Liver (tissue), 9 donors: ENCODE measurements around the gene WDR37. TPM values are rescaled to one million over a fixed set of nuclear protein-coding genes. Genes with fewer than 3 reads are reported as not detected.

Experiments
- DNase-seq: peaks from one replicate; pipeline ENCODE4 v3.0.0-alpha.2; 2017; ENCODE audit warnings: low spot score
- H3K27ac ChIP-seq, 2 donors: one replicate each; pipeline ENCODE4 v1.7.0; 2013; ENCODE audit warnings: inconsistent platforms in 2 of 2, low read length in 2 of 2, control low read depth in 1 of 2, low read depth in 1 of 2, mild to moderate bottlenecking in 1 of 2
- H3K27me3 ChIP-seq, 4 donors: one replicate each; pipeline versions ENCODE4 v1.6.1 to v1.7.0; 2013; ENCODE audit warnings: low read length in 3 of 4, inconsistent platforms in 1 of 4, mild to moderate bottlenecking in 1 of 4, moderate library complexity in 1 of 4; ENCODE audit not compliant: control insufficient read depth in 4 of 4, insufficient read depth in 4 of 4
- H3K36me3 ChIP-seq, 4 donors: one replicate each; pipeline versions ENCODE4 v1.6.1 to v1.7.0; 2013; ENCODE audit warnings: low read length in 3 of 4, mild to moderate bottlenecking in 3 of 4, low read depth in 1 of 4, moderate library complexity in 1 of 4; ENCODE audit not compliant: control insufficient read depth in 4 of 4, insufficient read depth in 3 of 4
- H3K4me1 ChIP-seq, 4 donors: one replicate each; pipeline versions ENCODE4 v1.6.1 to v1.7.0; 2013; ENCODE audit warnings: low read length in 3 of 4, mild to moderate bottlenecking in 3 of 4, moderate library complexity in 1 of 4; ENCODE audit not compliant: control insufficient read depth in 4 of 4, insufficient read depth in 4 of 4
- H3K4me3 ChIP-seq, 3 donors: one replicate each; pipeline versions ENCODE4 v1.6.1 to v1.7.0; 2013; ENCODE audit warnings: low read length in 3 of 3, control low read depth in 1 of 3, low read depth in 1 of 3, mild to moderate bottlenecking in 1 of 3
- H3K9ac ChIP-seq, 2 donors: one replicate each; pipeline ENCODE4 v1.7.0; 2013; ENCODE audit warnings: low read length in 2 of 2, mild to moderate bottlenecking in 2 of 2, moderate library complexity in 2 of 2, control low read depth in 1 of 2, low read depth in 1 of 2
- H3K9me3 ChIP-seq, 4 donors: one replicate each; pipeline versions ENCODE4 v1.6.1 to v1.7.0; 2013; ENCODE audit warnings: low read length in 3 of 4; ENCODE audit not compliant: control insufficient read depth in 4 of 4
- ATF3 ChIP-seq: IDR thresholded peaks from 2 replicates; pipeline ENCODE4 v1.6.1; 2016; ENCODE audit warnings: antibody characterized with exemption
- EGR1 ChIP-seq, 2 donors: IDR thresholded peaks; 2 replicates each; pipeline ENCODE4 v1.6.1; 2016 to 2018; ENCODE audit warnings: antibody characterized with exemption in 2 of 2, low read depth in 2 of 2
- FOXA1 ChIP-seq: IDR thresholded peaks from 2 replicates; pipeline ENCODE4 v1.6.1; 2016; ENCODE audit warnings: antibody characterized with exemption
- FOXA2 ChIP-seq: IDR thresholded peaks from 2 replicates; pipeline ENCODE4 v1.6.1; 2016; ENCODE audit warnings: antibody characterized with exemption
- HNF4A ChIP-seq, 2 donors: conservative IDR thresholded peaks; 2 replicates each; pipeline ENCODE4 v1.6.1; 2016; ENCODE audit warnings: antibody characterized with exemption in 2 of 2, mild to moderate bottlenecking in 2 of 2
- JUND ChIP-seq, 2 donors: IDR thresholded peaks; 2 replicates each; pipeline ENCODE4 v1.6.1; 2016; ENCODE audit warnings: antibody characterized with exemption in 2 of 2
- MAX ChIP-seq: IDR thresholded peaks from 2 replicates; pipeline ENCODE4 v1.6.1; 2016; ENCODE audit warnings: antibody characterized with exemption
- NR2F2 ChIP-seq: IDR thresholded peaks from 2 replicates; pipeline ENCODE4 v1.6.1; 2016; ENCODE audit warnings: antibody characterized with exemption
- REST ChIP-seq: IDR thresholded peaks from 2 replicates; pipeline ENCODE4 v1.6.1; 2016; ENCODE audit warnings: antibody characterized with exemption, mild to moderate bottlenecking
- RXRA ChIP-seq, 2 donors: IDR thresholded peaks; 2 replicates each; pipeline ENCODE4 v1.6.1; 2017 to 2018; ENCODE audit warnings: antibody characterized with exemption in 2 of 2, mild to moderate bottlenecking in 1 of 2
- SP1 ChIP-seq: IDR thresholded peaks from 2 replicates; pipeline ENCODE4 v1.6.1; 2018; ENCODE audit warnings: antibody characterized with exemption, mild to moderate bottlenecking
- YY1 ChIP-seq: IDR thresholded peaks from 2 replicates; pipeline ENCODE4 v1.6.1; 2016; ENCODE audit warnings: antibody characterized with exemption, mild to moderate bottlenecking
- ZBTB33 ChIP-seq: IDR thresholded peaks from 2 replicates; pipeline ENCODE4 v1.6.1; 2016; ENCODE audit warnings: antibody characterized with exemption
- WGBS: extraction: QIAGEN DNeasy Blood & Tissue Kit; methylation state at CpG from one replicate; pipeline ENCODE4 v1.1.7; 2013; 5-methylcytosine and 5-hydroxymethylcytosine counted together
- polyA plus RNA-seq, 2 donors: library from polyadenylated mRNA; stranded (reverse) in 1 of 2; unstranded in 1 of 2; fragments of 200-250 nt in 1 of 2; fragments of >200 nt in 1 of 2; fragmentation: Nextera tagmentation in 1 of 2; extraction: Ambion mirVana in 1 of 2; gene quantifications; one replicate each; pipeline versions ENCODE4 v1.2.1 to v1.2.3, GENCODE V29; 2013 to 2015
- total RNA-seq, 2 donors: library from RNA; depleted of rRNA; stranded (reverse); fragments of >200 nt; gene quantifications; one replicate each; pipeline ENCODE4 v1.2.3, GENCODE V29; 2014
- TF ChIP-seq, protein P1 (sequence below): fragments of 150-350 bp; IDR thresholded peaks from 2 replicates; pipeline ENCODE4 v1.5.1; 2017; ENCODE audit warnings: improper control_type of control experiment, low read depth, low read length; ENCODE audit not compliant: missing input control
- donor health status: healthy.
- donor health status: healthy.
- donor health status: healthy.
- donor health status: healthy.
- donor health status: healthy.

WDR37 gene
- total and polyA plus RNA-seq, 4 donors: 3.6 to 12.1 (median 5.6) TPM

GRCh38 chr10:1170867-1171180 is 114.6 kb downstream of the WDR37 start (continued):
- TF ChIP-seq ZBTB33: no peak

- TF ChIP-seq REST (no peak), RXRA (IDR thresholded peaks at IDR 0.05) (no peak), NR2F2 (no peak), YY1 (no peak), ATF3 (no peak)
- TF ChIP-seq, protein P1, sequence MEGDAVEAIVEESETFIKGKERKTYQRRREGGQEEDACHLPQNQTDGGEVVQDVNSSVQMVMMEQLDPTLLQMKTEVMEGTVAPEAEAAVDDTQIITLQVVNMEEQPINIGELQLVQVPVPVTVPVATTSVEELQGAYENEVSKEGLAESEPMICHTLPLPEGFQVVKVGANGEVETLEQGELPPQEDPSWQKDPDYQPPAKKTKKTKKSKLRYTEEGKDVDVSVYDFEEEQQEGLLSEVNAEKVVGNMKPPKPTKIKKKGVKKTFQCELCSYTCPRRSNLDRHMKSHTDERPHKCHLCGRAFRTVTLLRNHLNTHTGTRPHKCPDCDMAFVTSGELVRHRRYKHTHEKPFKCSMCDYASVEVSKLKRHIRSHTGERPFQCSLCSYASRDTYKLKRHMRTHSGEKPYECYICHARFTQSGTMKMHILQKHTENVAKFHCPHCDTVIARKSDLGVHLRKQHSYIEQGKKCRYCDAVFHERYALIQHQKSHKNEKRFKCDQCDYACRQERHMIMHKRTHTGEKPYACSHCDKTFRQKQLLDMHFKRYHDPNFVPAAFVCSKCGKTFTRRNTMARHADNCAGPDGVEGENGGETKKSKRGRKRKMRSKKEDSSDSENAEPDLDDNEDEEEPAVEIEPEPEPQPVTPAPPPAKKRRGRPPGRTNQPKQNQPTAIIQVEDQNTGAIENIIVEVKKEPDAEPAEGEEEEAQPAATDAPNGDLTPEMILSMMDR: no peak
- no peaks in the 10 kb centered on the region for H3K4me1 ChIP-seq
- 83% methylated on average over 4 of the region's 4 CpGs for WGBS
- no peak overlapping the region for H3K27ac ChIP-seq
- H3K4me3 ChIP-seq: no peak overlapping the region
- no peaks in the 10 kb centered on the region for H3K36me3 ChIP-seq
- H3K9ac ChIP-seq: no peak overlapping the region
- H3K27me3 ChIP-seq: peaks cover 0 to 3% (median 0%) of the 10 kb centered on the region in 4 donors
- H3K9me3 ChIP-seq: no peaks in the 10 kb centered on the region
- DNase-seq: no peak
These were observed 115.0 kb downstream of the WDR37 start for GRCh38 chr10:1171182-1171581.

DNA sequence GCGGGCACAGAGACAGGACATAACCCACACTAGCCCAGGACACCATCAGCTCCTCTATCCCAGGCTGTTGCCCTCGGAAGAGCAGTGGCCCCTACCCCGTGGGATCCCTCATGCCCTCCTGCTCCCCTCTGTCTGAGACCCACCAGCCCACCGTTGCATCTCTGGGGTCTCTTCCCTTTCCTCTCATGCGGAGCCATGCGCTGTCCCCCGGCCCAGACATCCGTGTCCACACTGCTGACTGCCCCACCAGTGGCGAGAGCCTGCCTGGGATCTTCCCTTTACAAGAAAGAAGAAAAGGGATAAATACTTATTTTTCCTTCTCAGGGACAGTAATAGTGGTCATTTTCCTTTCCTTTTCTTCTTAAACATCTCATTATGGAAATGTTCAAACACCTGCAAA is 115.4 kb downstream of the WDR37 start:
- no peak overlapping the region for H3K4me3 ChIP-seq
- H3K27me3 ChIP-seq: peaks cover 0 to 3% (median 0%) of the 10 kb centered on the region in 4 donors
- H3K36me3 ChIP-seq: no peaks in the 10 kb centered on the region
- no peaks in the 10 kb centered on the region for H3K4me1 ChIP-seq
- no peak overlapping the region for H3K27ac ChIP-seq
- no peak overlapping the region for H3K9ac ChIP-seq
- no peak for DNase-seq
- no peaks in the 10 kb centered on the region for H3K9me3 ChIP-seq
- 85% methylated on average over 9 of the region's 9 CpGs for WGBS
- TF ChIP-seq REST (no peak), SP1 (no peak), MAX (no peak), EGR1 (IDR thresholded peaks at IDR 0.05; ENCODE audit: low read depth in 2 of 2) (no peak), YY1 (no peak), FOXA2 (no peak), FOXA1 (no peak), ZBTB33 (no peak), HNF4A (conservative IDR thresholded peaks at IDR 0.05) (no peak), JUND (IDR thresholded peaks at IDR 0.05) (no peak)
- TF ChIP-seq, protein P1: no peak
